ENCODE data around the gene MCU.

The MCU gene

DNA sequence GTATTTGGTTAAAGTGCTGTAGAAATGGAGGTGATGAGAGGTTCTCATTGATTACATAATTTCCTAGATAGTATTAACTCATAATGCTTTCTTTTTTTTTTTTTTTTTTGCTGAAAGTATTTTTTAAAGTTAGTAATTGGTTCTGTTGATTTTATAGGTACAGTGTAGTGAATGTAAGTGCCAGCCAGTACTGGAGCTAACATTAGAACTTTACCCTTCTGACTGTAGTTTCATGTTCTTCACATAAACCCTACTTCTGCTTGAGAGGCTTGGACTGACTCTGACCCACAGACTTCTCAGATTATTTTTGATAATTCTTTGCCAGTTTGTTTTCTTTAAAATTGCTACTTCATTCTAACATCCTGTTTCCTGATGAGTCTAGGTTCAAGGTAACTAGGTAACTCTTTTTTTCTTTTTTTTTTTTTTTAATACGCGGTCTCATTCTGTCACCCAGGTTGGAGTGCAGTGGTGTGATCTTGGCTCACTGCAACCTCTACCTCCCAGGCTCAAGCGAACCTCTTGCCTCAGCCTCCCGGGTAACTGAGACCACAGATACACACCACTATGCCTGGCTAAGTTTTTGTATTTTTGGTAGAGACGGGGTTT, 109.4 kb downstream of the MCU start:
- DNase-seq, result no peak

GRCh38 chr10:72802332-72802731, 110.4 kb downstream of the MCU start:
- no peak for TF ChIP-seq GATA1 (IDR thresholded peaks at IDR 0.05; ENCODE audit: low read depth, low read length)
- TF ChIP-seq POLR2A (IDR thresholded peaks at IDR 0.05; ENCODE audit: low read length), result no peak
- no peak for DNase-seq

More for the DNA sequence above, 109.4 kb downstream of the MCU start:
- TF ChIP-seq POLR2A (IDR thresholded peaks at IDR 0.05; ENCODE audit: low read length) (no peak), GATA1 (IDR thresholded peaks at IDR 0.05; ENCODE audit: low read depth, low read length) (no peak)

- TF ChIP-seq POLR2A (IDR thresholded peaks at IDR 0.05; ENCODE audit: low read length) (no peak), GATA1 (IDR thresholded peaks at IDR 0.05; ENCODE audit: low read depth, low read length) (no peak)
- no peak for DNase-seq
Observed at GRCh38 chr10:72802763-72803505, 111.0 kb downstream of the MCU start.

- DNase-seq, result no peak
- TF ChIP-seq GATA1 (IDR thresholded peaks at IDR 0.05; ENCODE audit: low read depth, low read length), result no peak
- TF ChIP-seq POLR2A (IDR thresholded peaks at IDR 0.05; ENCODE audit: low read length), result no peak
Observed at GRCh38 chr10:72808001-72808400, 116.1 kb downstream of the MCU start.

DNA sequence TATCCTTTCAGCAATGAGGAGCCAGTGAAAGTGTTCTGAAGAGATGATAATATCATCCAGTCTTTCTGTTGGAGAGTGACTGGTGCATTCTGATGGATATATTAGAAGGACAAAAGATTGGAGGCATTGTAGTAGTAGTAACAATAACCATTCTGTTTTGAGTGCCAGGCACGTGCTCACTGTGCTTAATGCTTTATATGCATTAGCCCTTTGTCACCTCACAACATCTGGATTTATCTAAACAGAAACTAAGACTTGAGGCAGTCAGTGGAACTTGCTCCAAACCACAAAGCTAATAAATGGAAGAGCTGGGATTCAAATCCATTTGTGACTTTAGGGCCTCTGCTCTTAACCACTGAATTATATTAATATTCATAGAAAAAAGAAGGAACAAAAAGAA, 117.1 kb downstream of the MCU start:
- no peak for DNase-seq
- TF ChIP-seq POLR2A (IDR thresholded peaks at IDR 0.05; ENCODE audit: low read length), result no peak
- TF ChIP-seq GATA1 (IDR thresholded peaks at IDR 0.05; ENCODE audit: low read depth, low read length), result no peak

DNA sequence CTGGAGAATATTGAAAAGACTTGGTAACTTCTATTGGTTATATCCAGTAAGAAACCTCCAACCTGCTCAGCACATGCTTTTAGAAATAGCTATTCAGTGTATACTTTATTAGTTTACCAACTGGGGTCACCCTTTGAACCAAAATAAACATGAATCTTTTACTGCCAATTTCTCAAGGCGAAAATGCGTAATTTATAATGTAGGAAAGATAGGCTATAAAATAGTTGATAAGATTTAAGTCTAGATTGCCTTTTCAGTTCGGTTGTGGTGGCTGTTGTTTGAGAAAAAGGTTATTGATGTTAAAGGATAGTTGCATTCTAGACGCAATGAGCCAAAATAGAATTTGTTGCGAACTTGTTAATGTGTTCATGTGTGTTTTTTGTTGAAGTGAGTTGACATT, 119.0 kb downstream of the MCU start:
- TF ChIP-seq GATA1 (IDR thresholded peaks at IDR 0.05; ENCODE audit: low read depth, low read length) (no peak), POLR2A (IDR thresholded peaks at IDR 0.05; ENCODE audit: low read length) (no peak)
- no peak for DNase-seq

DNA sequence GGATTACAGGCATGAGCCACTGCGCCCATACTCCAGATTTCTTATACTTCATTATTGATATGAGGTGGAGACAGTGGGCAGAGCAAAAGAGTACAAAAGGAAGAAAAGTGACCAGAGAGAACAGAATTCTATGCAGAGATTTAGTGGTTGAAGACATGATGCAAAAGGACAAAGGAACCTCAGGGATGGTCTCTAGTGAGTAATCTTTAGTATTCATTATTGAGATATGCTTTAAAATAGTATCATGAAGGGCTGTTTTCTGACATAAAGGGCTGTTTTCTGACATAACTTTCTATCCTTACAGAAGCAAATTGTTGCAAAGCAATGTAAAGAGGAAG, 120.4 kb downstream of the MCU start:
- TF ChIP-seq POLR2A (IDR thresholded peaks at IDR 0.05; ENCODE audit: low read length) (no peak), GATA1 (IDR thresholded peaks at IDR 0.05; ENCODE audit: low read depth, low read length) (no peak)
- DNase-seq, result no peak

DNA sequence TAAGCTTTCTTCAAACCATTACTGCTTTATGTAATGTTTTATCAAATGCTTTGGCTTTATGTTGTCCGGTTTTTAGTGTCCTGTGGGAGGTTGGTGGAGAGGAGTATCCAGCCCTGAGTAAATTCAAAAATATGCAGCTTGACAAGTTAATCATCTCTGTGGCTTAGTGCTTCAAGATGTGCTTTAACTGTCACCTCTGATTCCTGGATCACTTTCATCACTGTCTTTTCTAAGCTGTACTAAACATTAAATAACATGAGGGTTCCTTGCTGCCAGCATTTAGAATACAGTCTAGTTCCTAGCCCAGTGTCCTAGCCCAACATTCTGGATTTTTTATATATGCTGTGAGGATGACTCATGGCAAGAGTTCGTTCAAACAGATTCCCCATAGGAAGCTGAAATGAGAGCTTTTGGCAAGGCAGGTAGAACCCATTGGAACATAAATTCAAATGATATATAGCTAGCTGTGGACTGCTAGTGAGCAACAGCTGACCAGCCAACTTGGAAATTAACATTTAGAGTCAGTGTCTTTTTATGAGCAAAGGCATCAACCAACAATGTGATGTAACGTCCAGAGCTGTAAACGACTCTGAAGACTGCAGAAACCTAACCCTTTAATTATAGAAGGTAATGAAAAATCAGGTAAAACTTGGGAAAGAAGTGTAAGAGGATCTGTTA, 120.9 kb downstream of the MCU start:
- TF ChIP-seq GATA1 (IDR thresholded peaks at IDR 0.05; ENCODE audit: low read depth, low read length) (no peak), POLR2A (IDR thresholded peaks at IDR 0.05; ENCODE audit: low read length) (no peak)

DNA sequence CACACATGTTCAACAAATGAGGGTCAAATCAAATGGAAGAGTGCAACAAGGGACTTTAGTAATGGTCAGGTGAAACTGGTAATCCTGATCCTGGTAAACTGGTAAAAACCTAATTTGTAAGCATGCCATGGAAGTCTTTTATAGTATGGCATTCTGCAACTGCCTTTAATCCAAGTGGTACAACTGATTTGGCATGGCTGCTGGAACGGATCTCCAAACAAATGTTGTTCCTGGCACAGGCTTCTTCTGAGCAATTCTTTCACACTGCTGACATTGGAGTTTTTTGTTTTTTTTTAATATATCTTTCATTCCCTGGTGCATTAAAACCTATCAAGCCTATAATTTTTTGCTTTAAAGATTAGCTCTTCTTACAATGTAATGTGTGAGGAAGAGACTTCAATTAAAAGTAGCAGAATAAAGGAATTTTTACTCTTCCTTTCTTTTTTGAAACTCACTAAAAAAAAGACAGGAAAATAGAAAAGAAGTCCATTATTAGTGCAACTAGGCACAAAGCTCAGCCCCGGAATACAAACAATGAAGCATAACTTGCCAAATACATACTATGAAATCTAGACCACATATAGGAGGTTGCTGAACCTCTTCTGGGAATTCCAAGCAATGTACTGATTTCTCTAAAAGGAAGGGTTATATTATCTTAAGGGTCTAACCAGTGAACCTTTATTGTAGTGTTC, 122.3 kb downstream of the MCU start:
- DNase-seq, result no peak
- no peak for TF ChIP-seq POLR2A (IDR thresholded peaks at IDR 0.05; ENCODE audit: low read length)
- no peak for TF ChIP-seq GATA1 (IDR thresholded peaks at IDR 0.05; ENCODE audit: low read depth, low read length)

More for the DNA sequence above, 120.9 kb downstream of the MCU start:
- DNase-seq, result no peak

- no peak for DNase-seq
- TF ChIP-seq POLR2A (IDR thresholded peaks at IDR 0.05; ENCODE audit: low read length), result no peak
- TF ChIP-seq GATA1 (IDR thresholded peaks at IDR 0.05; ENCODE audit: low read depth, low read length), result no peak
Observed at GRCh38 chr10:72816565-72816964, 124.6 kb downstream of the MCU start.

GRCh38 chr10:72818076-72818475, 126.1 kb downstream of the MCU start:
- no peak for DNase-seq
- TF ChIP-seq POLR2A (IDR thresholded peaks at IDR 0.05; ENCODE audit: low read length) (no peak), GATA1 (IDR thresholded peaks at IDR 0.05; ENCODE audit: low read depth, low read length) (no peak)

- DNase-seq, result no peak
- TF ChIP-seq POLR2A (IDR thresholded peaks at IDR 0.05; ENCODE audit: low read length) (no peak), GATA1 (IDR thresholded peaks at IDR 0.05; ENCODE audit: low read depth, low read length) (no peak)
Observed at GRCh38 chr10:72819053-72819452, 127.1 kb downstream of the MCU start.

DNA sequence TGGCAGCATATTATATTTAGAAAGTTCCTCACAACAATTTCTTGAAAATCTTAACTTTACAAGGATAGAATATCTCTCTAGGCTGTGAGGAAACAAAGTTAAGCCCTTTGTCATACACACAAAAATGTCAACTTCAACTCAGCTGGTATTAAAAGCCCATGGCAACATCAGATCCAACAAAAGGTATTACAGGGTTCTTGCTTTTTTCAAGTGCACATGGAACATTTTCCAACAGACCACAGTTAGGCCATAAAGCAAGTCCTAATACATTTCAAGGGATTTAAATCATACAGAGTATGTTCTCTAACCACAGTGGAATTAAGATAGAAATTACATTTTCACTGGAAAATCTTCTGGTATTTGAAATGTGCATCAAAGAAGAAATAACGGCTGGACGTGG, 129.7 kb downstream of the MCU start:
- no peak for TF ChIP-seq POLR2A (IDR thresholded peaks at IDR 0.05; ENCODE audit: low read length)
- TF ChIP-seq GATA1 (IDR thresholded peaks at IDR 0.05; ENCODE audit: low read depth, low read length), result no peak
- no peak for DNase-seq

DNA sequence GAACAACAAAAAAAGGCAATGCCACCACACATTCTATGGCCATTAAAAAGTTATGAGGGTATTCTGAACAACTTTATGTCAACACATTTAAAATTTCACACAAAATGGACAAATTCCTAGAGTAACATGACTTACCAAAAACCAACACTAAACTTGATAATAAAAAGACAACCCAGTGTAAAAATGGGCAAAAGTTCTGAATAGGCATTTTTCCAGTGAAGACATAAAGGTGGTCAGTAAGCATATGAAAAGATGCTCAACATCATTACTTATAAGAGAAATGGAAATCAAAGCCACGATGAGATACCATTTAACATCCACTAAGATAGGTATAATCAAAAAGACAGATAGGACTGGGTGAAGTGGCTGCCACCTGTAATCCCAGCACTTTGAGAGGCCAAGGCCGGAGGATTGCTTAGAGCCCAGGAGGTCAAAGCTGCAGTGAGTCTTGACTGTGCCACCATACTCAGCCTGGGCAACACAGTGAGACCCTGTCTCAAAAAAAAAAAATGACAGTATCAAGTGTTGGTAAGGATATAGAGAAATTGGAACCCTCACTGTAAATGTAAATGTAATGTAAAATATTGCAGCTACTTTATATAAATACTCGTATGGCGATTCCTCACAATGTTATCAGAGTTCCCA, 130.5 kb downstream of the MCU start:
- TF ChIP-seq GATA1 (IDR thresholded peaks at IDR 0.05; ENCODE audit: low read depth, low read length), result no peak
- TF ChIP-seq POLR2A (IDR thresholded peaks at IDR 0.05; ENCODE audit: low read length), result no peak
- DNase-seq, result no peak
